ENCODE results near the gene ACAN.

DNA sequence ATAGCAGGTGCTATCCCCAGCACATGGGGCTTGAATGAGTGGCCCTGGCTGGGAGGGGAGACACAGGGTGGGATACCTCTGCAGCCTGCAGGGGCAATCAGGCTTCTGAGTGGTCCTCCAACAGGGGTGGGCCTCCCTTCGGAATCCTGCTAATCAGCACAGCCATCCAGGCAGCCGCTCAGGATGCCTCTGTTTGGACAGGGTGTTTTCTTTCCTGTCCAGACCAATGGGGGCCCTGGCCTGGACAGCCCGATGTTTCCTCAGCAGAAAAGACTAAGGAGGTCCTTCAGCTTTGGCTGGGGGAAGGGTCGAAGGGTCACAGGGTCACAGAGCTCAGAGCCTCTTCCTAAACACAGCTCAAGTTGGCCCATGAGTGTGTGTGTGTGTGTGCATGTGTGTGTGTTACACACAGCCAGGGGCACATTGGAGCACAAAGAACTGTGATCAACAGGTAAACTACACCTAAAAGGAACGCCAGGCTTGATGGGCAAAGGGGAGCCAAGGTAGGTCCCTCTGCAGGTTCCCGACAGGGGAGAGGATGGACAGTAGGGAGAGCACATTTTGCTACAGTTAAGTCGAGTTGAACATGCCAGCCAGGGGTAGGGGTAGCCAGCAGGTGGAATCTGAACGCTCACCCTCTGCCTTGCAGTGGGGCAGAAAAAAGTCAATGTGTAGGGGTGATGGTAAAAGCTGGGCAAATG lies 93.2 kb downstream of the ACAN start:
- TF ChIP-seq CTCF (IDR thresholded peaks at IDR 0.05) = no peak
- TF ChIP-seq POLR2A (IDR thresholded peaks at IDR 0.05) = no peak
